Lower leg skin (tissue), 3 donors: ENCODE data around the gene MAP1LC3A.

Experiments used
- POLR2A ChIP-seq, 2 donors: fragments of 450-650 bp; IDR thresholded peaks; one replicate each; pipeline ENCODE4 v1.6.1; 2016 to 2017; ENCODE audit warnings: antibody characterized with exemption in 2 of 2, mild to moderate bottlenecking in 1 of 2, moderate library complexity in 1 of 2
- TF ChIP-seq, protein P1 (sequence below), 3 donors: fragments of 450-650 bp; IDR thresholded peaks; one replicate each; pipeline ENCODE4 v1.5.1; 2016; ENCODE audit warnings: antibody characterized with exemption in 3 of 3, mild to moderate bottlenecking in 3 of 3, moderate library complexity in 2 of 3

DNA sequence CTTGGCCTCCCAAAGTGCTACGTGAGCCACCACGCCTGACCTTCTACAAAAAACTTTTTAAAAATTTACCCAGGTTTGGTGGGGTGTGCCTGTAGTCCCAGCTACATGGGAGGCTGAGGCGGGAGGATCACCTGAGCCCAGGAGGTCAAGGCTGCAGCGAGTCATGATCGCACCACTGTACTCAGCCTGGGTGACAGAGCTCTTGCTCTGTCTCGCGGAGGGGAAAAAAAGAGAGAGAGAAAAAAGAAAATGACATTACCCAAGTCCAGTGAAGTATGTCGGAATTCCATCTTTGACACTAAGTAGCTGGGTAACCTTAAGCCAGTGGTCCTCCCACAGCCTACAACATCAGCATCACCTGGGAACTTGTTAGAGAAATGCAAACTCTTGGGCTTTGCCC, 18.8 kb upstream of the MAP1LC3A start:
- TF ChIP-seq, protein P1, sequence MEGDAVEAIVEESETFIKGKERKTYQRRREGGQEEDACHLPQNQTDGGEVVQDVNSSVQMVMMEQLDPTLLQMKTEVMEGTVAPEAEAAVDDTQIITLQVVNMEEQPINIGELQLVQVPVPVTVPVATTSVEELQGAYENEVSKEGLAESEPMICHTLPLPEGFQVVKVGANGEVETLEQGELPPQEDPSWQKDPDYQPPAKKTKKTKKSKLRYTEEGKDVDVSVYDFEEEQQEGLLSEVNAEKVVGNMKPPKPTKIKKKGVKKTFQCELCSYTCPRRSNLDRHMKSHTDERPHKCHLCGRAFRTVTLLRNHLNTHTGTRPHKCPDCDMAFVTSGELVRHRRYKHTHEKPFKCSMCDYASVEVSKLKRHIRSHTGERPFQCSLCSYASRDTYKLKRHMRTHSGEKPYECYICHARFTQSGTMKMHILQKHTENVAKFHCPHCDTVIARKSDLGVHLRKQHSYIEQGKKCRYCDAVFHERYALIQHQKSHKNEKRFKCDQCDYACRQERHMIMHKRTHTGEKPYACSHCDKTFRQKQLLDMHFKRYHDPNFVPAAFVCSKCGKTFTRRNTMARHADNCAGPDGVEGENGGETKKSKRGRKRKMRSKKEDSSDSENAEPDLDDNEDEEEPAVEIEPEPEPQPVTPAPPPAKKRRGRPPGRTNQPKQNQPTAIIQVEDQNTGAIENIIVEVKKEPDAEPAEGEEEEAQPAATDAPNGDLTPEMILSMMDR (IDR thresholded peaks at IDR 0.05): no peak
- TF ChIP-seq POLR2A (IDR thresholded peaks at IDR 0.05): no peak
